ENCODE data around the gene CNOT10. TPM values are rescaled to one million over a fixed set of nuclear protein-coding genes. Genes with fewer than 3 reads are reported as not detected.

Gene CNOT10
- total RNA-seq, 2 donors from 2014 or later, result 23.8 to 34.1 TPM

DNA sequence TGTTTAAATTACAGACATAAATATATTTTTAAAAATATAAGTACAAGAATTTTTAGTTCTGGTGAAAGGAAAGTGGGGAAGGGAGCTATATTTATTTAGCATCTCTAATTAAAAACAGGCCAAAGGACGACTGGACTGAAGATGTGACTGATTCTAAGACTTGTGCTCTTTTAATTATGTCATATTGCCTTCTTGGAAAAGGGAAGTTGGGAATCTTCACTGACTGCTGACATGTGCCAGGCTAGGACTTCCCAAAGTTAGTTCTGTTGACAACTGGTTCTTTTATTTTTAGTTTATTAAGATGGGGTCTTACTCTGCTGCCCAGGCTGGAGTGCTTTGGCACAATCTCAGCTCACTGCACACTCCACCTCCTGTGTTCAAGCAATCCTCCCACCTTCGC, 13.5 kb downstream of the CNOT10 start:
- no peaks in the 10 kb centered on the region for H3K27me3 ChIP-seq
- H3K4me3 ChIP-seq, result no peak overlapping the region
- no peak overlapping the region for H3K9ac ChIP-seq (ENCODE audit: low read depth in 2 of 2, low read length in 2 of 2)
- H3K27ac ChIP-seq, result no peak overlapping the region
- H3K36me3 ChIP-seq, result no peaks in the 10 kb centered on the region
- intact Hi-C loops (cut with DNase I), result no loop called here
- no peaks in the 10 kb centered on the region for H3K4me1 ChIP-seq
- H3K9me3 ChIP-seq, result no peaks in the 10 kb centered on the region
- no peak for DNase-seq
- TF ChIP-seq, protein P1, sequence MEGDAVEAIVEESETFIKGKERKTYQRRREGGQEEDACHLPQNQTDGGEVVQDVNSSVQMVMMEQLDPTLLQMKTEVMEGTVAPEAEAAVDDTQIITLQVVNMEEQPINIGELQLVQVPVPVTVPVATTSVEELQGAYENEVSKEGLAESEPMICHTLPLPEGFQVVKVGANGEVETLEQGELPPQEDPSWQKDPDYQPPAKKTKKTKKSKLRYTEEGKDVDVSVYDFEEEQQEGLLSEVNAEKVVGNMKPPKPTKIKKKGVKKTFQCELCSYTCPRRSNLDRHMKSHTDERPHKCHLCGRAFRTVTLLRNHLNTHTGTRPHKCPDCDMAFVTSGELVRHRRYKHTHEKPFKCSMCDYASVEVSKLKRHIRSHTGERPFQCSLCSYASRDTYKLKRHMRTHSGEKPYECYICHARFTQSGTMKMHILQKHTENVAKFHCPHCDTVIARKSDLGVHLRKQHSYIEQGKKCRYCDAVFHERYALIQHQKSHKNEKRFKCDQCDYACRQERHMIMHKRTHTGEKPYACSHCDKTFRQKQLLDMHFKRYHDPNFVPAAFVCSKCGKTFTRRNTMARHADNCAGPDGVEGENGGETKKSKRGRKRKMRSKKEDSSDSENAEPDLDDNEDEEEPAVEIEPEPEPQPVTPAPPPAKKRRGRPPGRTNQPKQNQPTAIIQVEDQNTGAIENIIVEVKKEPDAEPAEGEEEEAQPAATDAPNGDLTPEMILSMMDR (IDR thresholded peaks at IDR 0.05), result no peak

DNA sequence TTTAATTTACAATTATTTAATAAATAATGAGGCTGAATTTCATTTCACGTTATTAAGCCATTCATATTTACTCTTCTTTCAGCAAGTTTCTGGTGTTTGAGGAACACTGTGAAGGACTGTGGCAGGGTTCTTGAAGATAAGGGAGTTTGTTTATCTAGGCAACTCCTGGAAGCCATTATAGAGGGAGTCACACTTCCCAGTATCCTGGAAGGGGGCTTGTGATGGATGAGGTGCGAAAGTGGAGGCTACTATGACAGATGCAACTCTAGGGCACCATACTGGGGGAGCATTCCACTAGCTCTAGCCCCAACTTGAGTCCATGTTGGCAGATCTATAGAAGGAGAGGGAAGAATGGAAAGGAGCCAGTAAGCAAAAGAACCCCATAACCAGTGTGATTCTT, 14.4 kb downstream of the CNOT10 start:
- H3K9ac ChIP-seq (ENCODE audit: low read depth in 2 of 2, low read length in 2 of 2), result no peak overlapping the region
- no peaks in the 10 kb centered on the region for H3K27me3 ChIP-seq
- no peaks in the 10 kb centered on the region for H3K9me3 ChIP-seq
- intact Hi-C loops (cut with DNase I), result no loop called here
- H3K36me3 ChIP-seq, result no peaks in the 10 kb centered on the region
- no peak overlapping the region for H3K4me3 ChIP-seq
- no peak for DNase-seq
- no peak overlapping the region for H3K27ac ChIP-seq
- no peaks in the 10 kb centered on the region for H3K4me1 ChIP-seq
- TF ChIP-seq, protein P1 (IDR thresholded peaks at IDR 0.05), result no peak

DNA sequence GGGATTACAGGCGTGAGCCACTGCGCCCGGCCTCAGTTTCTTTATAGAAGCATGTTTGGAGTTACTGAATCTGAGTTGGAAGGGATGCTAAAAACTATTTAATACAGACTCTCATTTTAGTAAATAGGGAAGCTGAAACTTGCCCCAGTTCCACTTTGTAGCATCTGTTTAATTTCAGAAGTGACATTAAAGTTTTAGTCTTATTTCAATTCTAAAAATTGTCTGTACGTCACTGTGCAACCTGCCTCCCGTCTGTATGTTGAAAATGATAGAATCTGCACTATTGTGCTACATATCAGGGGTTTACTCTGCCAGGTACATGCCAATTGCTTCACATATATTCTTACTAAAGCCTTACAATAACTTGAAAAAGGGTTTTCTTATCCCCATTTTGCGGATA, 15.3 kb downstream of the CNOT10 start:
- Histone ChIP-seq H3K9ac (ENCODE audit: low read depth in 2 of 2, low read length in 2 of 2) (no peak overlapping the region), H3K36me3 (no peaks in the 10 kb centered on the region), H3K27me3 (no peaks in the 10 kb centered on the region), H3K9me3 (no peaks in the 10 kb centered on the region), H3K4me3 (no peak overlapping the region), H3K4me1 (no peaks in the 10 kb centered on the region), H3K27ac (no peak overlapping the region)
- intact Hi-C loops (cut with DNase I), result no loop called here
- DNase-seq, result no peak
- TF ChIP-seq, protein P1 (IDR thresholded peaks at IDR 0.05), result no peak

DNA sequence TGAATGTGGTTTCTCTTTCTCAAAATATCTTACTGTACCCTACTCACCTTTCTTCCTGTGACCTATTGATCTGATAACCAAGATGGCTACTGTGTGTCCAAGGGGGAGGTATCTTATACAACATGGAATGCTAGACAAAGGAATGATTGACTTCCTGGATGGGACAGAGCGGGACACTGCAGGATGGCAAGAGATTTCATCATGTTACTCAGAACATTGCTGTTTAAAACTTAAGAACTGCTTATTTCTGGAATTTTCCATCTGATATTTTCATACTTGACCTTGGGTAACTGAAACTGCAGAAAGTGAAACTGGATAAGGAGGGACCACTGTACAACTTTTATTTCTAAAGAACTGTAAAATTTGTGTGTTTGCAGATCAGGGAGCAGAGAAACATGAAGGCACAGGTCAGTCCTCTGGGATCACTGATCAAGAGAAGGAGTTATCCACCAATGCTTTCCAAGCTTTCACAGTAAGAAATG, 18.5 kb downstream of the CNOT10 start:
- H3K27me3 ChIP-seq, result no peaks in the 10 kb centered on the region
- H3K4me3 ChIP-seq, result no peak overlapping the region
- DNase-seq, result no peak
- intact Hi-C loops (cut with DNase I), result no loop called here
- H3K36me3 ChIP-seq, result no peaks in the 10 kb centered on the region
- H3K9me3 ChIP-seq, result no peaks in the 10 kb centered on the region
- TF ChIP-seq, protein P1 (IDR thresholded peaks at IDR 0.05), result no peak
- H3K9ac ChIP-seq (ENCODE audit: low read depth in 2 of 2, low read length in 2 of 2), result no peak overlapping the region
- H3K27ac ChIP-seq, result no peak overlapping the region
- H3K4me1 ChIP-seq, result no peaks in the 10 kb centered on the region

DNA sequence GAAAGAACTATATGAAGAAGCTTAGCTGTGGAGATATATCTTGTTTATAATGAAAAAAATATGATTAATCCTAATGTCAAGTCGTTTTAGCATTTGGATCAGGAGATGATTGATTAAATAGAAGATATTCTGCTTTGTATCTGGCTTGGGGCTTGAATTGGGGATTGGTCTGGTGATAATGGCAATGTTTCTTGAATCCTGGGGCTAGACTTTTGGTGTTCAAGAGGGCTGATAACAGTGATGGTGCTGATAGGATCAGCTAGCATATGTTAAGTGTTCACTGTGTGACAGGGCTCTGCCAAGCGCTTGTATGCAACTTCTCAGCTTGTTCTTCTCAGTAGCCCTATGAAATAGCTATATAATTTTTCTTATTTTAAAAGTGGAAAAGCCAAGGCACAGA, 20.2 kb downstream of the CNOT10 start:
- Histone ChIP-seq H3K27me3 (no peaks in the 10 kb centered on the region), H3K9me3 (no peaks in the 10 kb centered on the region), H3K9ac (ENCODE audit: low read depth in 2 of 2, low read length in 2 of 2) (no peak overlapping the region), H3K36me3 (no peaks in the 10 kb centered on the region), H3K4me3 (no peak overlapping the region), H3K27ac (no peak overlapping the region), H3K4me1 (no peaks in the 10 kb centered on the region)
- TF ChIP-seq, protein P1 (IDR thresholded peaks at IDR 0.05), result no peak
- DNase-seq, result no peak
- intact Hi-C loops (cut with DNase I), result no loop called here
